Measurements from ENCODE around the gene NAV2. TPM values are rescaled to one million over a fixed set of nuclear protein-coding genes. Genes with fewer than 3 reads are reported as not detected.

Gene NAV2
- polyA plus RNA-seq, 2 donors = 4.3 to 9.7 TPM

GRCh38 chr11:19879307-19880087, 166.9 kb downstream of the NAV2 start:
- H3K4me1 ChIP-seq (ENCODE audit: control insufficient read depth in 2 of 2, insufficient read depth in 2 of 2, low read length in 1 of 2) = peaks cover 0 to 2% of the 10 kb centered on the region in 2 donors
- H3K27me3 ChIP-seq (ENCODE audit: control insufficient read depth in 1 of 2, insufficient read depth in 2 of 2, low read length in 2 of 2) = no peaks in the 10 kb centered on the region
- no peak overlapping the region for H3K4me3 ChIP-seq (ENCODE audit: low read depth in 1 of 2, low read length in 2 of 2)
- H3K9me3 ChIP-seq (ENCODE audit: control insufficient read depth in 2 of 2, insufficient read depth in 1 of 2, low read depth in 1 of 2, low read length in 1 of 2) = no peaks in the 10 kb centered on the region
- H3K36me3 ChIP-seq (ENCODE audit: control insufficient read depth in 2 of 2, insufficient read depth in 2 of 2, low read length in 1 of 2) = peaks cover 0 to 4% of the 10 kb centered on the region in 2 donors
- WGBS, 2 donors = 49 to 68% methylated on average over 16 of the region's 16 CpGs
- H3K27ac ChIP-seq (ENCODE audit: low read depth in 2 of 2, low read length in 1 of 2) = no peak overlapping the region

GRCh38 chr11:19880088-19880345, 167.4 kb downstream of the NAV2 start:
- Histone ChIP-seq H3K9me3 (ENCODE audit: control insufficient read depth in 2 of 2, insufficient read depth in 1 of 2, low read depth in 1 of 2, low read length in 1 of 2) (no peaks in the 10 kb centered on the region), H3K4me1 (ENCODE audit: control insufficient read depth in 2 of 2, insufficient read depth in 2 of 2, low read length in 1 of 2) (peaks cover 0 to 2% of the 10 kb centered on the region in 2 donors), H3K27ac (ENCODE audit: low read depth in 2 of 2, low read length in 1 of 2) (no peak overlapping the region), H3K4me3 (ENCODE audit: low read depth in 1 of 2, low read length in 2 of 2) (no peak overlapping the region), H3K36me3 (ENCODE audit: control insufficient read depth in 2 of 2, insufficient read depth in 2 of 2, low read length in 1 of 2) (peaks cover 0 to 4% of the 10 kb centered on the region in 2 donors), H3K27me3 (ENCODE audit: control insufficient read depth in 1 of 2, insufficient read depth in 2 of 2, low read length in 2 of 2) (no peaks in the 10 kb centered on the region)

- Histone ChIP-seq H3K36me3 (ENCODE audit: control insufficient read depth in 2 of 2, insufficient read depth in 2 of 2, low read length in 1 of 2) (peaks cover 0 to 4% of the 10 kb centered on the region in 2 donors), H3K4me1 (ENCODE audit: control insufficient read depth in 2 of 2, insufficient read depth in 2 of 2, low read length in 1 of 2) (peaks cover 0 to 2% of the 10 kb centered on the region in 2 donors)
These were observed 168.5 kb downstream of the NAV2 start for GRCh38 chr11:19881177-19881576.

GRCh38 chr11:19882356-19882755, 169.7 kb downstream of the NAV2 start:
- no peaks in the 10 kb centered on the region for H3K27me3 ChIP-seq (ENCODE audit: control insufficient read depth in 1 of 2, insufficient read depth in 2 of 2, low read length in 2 of 2)
- WGBS, 2 donors = 65 to 74% methylated on average over 3 of the region's 3 CpGs
- no peaks in the 10 kb centered on the region for H3K4me1 ChIP-seq (ENCODE audit: control insufficient read depth in 2 of 2, insufficient read depth in 2 of 2, low read length in 1 of 2)
- no peak overlapping the region for H3K4me3 ChIP-seq (ENCODE audit: low read depth in 1 of 2, low read length in 2 of 2)
- H3K9me3 ChIP-seq (ENCODE audit: control insufficient read depth in 2 of 2, insufficient read depth in 1 of 2, low read depth in 1 of 2, low read length in 1 of 2) = no peaks in the 10 kb centered on the region
- peaks cover 0 to 4% of the 10 kb centered on the region in 2 donors for H3K36me3 ChIP-seq (ENCODE audit: control insufficient read depth in 2 of 2, insufficient read depth in 2 of 2, low read length in 1 of 2)
- H3K27ac ChIP-seq (ENCODE audit: low read depth in 2 of 2, low read length in 1 of 2) = no peak overlapping the region

More at GRCh38 chr11:19881177-19881576, 168.5 kb downstream of the NAV2 start:
- Histone ChIP-seq H3K27ac (ENCODE audit: low read depth in 2 of 2, low read length in 1 of 2) (no peak overlapping the region), H3K27me3 (ENCODE audit: control insufficient read depth in 1 of 2, insufficient read depth in 2 of 2, low read length in 2 of 2) (no peaks in the 10 kb centered on the region), H3K4me3 (ENCODE audit: low read depth in 1 of 2, low read length in 2 of 2) (no peak overlapping the region), H3K9me3 (ENCODE audit: control insufficient read depth in 2 of 2, insufficient read depth in 1 of 2, low read depth in 1 of 2, low read length in 1 of 2) (no peaks in the 10 kb centered on the region)

DNA sequence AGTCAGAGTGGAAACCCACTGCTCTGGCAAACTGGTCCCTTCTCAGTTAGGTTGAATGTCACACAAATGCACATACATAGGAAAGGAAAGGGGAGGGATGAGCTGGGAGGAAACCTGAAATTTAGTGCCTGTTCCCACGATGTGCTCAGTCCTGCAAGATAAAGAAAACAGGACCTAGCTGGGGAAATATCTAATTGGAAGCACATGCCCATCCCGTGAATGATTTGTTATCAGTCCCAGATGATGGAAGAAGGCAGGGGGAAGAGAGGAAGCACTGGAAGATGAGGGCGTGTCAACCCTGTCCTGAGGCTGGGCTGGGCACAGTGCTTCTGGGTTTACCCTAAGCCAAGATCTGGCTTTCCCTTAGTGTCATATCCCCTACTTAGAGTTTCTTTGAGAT, 173.9 kb downstream of the NAV2 start:
- H3K4me3 ChIP-seq (ENCODE audit: low read depth in 1 of 2, low read length in 2 of 2) = no peak overlapping the region
- no peaks in the 10 kb centered on the region for H3K36me3 ChIP-seq (ENCODE audit: control insufficient read depth in 2 of 2, insufficient read depth in 2 of 2, low read length in 1 of 2)
- H3K27me3 ChIP-seq (ENCODE audit: control insufficient read depth in 1 of 2, insufficient read depth in 2 of 2, low read length in 2 of 2) = no peaks in the 10 kb centered on the region
- H3K9me3 ChIP-seq (ENCODE audit: control insufficient read depth in 2 of 2, insufficient read depth in 1 of 2, low read depth in 1 of 2, low read length in 1 of 2) = no peaks in the 10 kb centered on the region
- WGBS, 2 donors = 81 to 85% methylated on average over 3 of the region's 3 CpGs
- H3K27ac ChIP-seq (ENCODE audit: low read depth in 2 of 2, low read length in 1 of 2) = no peak overlapping the region
- H3K4me1 ChIP-seq (ENCODE audit: control insufficient read depth in 2 of 2, insufficient read depth in 2 of 2, low read length in 1 of 2) = no peaks in the 10 kb centered on the region

DNA sequence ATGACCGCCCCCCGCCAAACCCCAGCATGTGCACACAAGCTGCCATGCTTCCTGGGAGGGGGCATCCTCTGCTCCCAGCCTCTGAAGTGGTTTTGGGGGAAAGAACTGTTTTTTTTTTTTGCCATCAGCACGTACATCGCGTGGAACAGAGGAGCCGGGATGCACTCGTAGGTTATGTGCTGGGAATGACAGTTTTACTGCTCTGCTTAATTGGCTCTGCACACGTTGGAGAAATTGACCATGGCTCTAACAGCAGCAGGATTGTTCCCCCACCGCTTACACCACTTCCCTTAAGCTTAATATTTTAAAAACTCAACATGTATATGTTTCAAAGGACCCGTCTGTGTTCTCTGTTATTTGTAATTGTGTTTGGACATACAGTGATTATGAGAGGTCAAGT, 175.2 kb downstream of the NAV2 start:
- Histone ChIP-seq H3K4me3 (ENCODE audit: low read depth in 1 of 2, low read length in 2 of 2) (no peak overlapping the region), H3K27ac (ENCODE audit: low read depth in 2 of 2, low read length in 1 of 2) (no peak overlapping the region), H3K4me1 (ENCODE audit: control insufficient read depth in 2 of 2, insufficient read depth in 2 of 2, low read length in 1 of 2) (no peaks in the 10 kb centered on the region), H3K27me3 (ENCODE audit: control insufficient read depth in 1 of 2, insufficient read depth in 2 of 2, low read length in 2 of 2) (no peaks in the 10 kb centered on the region), H3K36me3 (ENCODE audit: control insufficient read depth in 2 of 2, insufficient read depth in 2 of 2, low read length in 1 of 2) (no peaks in the 10 kb centered on the region), H3K9me3 (ENCODE audit: control insufficient read depth in 2 of 2, insufficient read depth in 1 of 2, low read depth in 1 of 2, low read length in 1 of 2) (no peaks in the 10 kb centered on the region)
- WGBS, 2 donors = 90 to 92% methylated on average over 10 of the region's 10 CpGs

GRCh38 chr11:19889531-19889930, 176.9 kb downstream of the NAV2 start:
- 88% methylated on average over 5 of the region's 5 CpGs for WGBS, 2 donors
- H3K4me1 ChIP-seq (ENCODE audit: control insufficient read depth in 2 of 2, insufficient read depth in 2 of 2, low read length in 1 of 2) = no peaks in the 10 kb centered on the region
- H3K36me3 ChIP-seq (ENCODE audit: control insufficient read depth in 2 of 2, insufficient read depth in 2 of 2, low read length in 1 of 2) = peaks cover 0 to 4% of the 10 kb centered on the region in 2 donors
- no peaks in the 10 kb centered on the region for H3K9me3 ChIP-seq (ENCODE audit: control insufficient read depth in 2 of 2, insufficient read depth in 1 of 2, low read depth in 1 of 2, low read length in 1 of 2)
- H3K27me3 ChIP-seq (ENCODE audit: control insufficient read depth in 1 of 2, insufficient read depth in 2 of 2, low read length in 2 of 2) = no peaks in the 10 kb centered on the region
- H3K27ac ChIP-seq (ENCODE audit: low read depth in 2 of 2, low read length in 1 of 2) = no peak overlapping the region
- no peak overlapping the region for H3K4me3 ChIP-seq (ENCODE audit: low read depth in 1 of 2, low read length in 2 of 2)

DNA sequence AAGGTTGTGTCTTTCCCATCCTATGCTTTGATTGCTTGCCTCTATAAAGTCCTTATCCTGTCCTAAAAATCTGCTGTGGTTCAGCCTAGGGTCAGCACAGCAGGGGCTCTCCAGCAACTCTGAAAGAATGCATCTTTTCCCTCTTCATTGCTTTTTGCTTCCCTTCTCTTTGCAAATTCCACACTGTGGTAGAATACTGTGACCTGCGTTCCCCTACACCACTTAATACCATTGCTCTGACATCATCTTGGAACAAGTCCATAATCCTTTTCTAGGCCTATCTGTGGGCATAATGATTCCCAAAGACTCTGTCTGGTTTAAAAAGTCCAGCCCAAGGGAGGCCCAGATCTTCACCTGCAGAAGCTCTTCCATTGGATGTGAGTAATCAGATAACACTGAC, 177.7 kb downstream of the NAV2 start:
- H3K9me3 ChIP-seq (ENCODE audit: control insufficient read depth in 2 of 2, insufficient read depth in 1 of 2, low read depth in 1 of 2, low read length in 1 of 2) = no peaks in the 10 kb centered on the region
- H3K4me3 ChIP-seq (ENCODE audit: low read depth in 1 of 2, low read length in 2 of 2) = no peak overlapping the region
- no peaks in the 10 kb centered on the region for H3K27me3 ChIP-seq (ENCODE audit: control insufficient read depth in 1 of 2, insufficient read depth in 2 of 2, low read length in 2 of 2)
- H3K36me3 ChIP-seq (ENCODE audit: control insufficient read depth in 2 of 2, insufficient read depth in 2 of 2, low read length in 1 of 2) = peaks cover 0 to 4% of the 10 kb centered on the region in 2 donors
- no peak overlapping the region for H3K27ac ChIP-seq (ENCODE audit: low read depth in 2 of 2, low read length in 1 of 2)
- WGBS, 2 donors = 62 to 86% methylated on average over 1 of the region's 1 CpG
- H3K4me1 ChIP-seq (ENCODE audit: control insufficient read depth in 2 of 2, insufficient read depth in 2 of 2, low read length in 1 of 2) = no peaks in the 10 kb centered on the region

DNA sequence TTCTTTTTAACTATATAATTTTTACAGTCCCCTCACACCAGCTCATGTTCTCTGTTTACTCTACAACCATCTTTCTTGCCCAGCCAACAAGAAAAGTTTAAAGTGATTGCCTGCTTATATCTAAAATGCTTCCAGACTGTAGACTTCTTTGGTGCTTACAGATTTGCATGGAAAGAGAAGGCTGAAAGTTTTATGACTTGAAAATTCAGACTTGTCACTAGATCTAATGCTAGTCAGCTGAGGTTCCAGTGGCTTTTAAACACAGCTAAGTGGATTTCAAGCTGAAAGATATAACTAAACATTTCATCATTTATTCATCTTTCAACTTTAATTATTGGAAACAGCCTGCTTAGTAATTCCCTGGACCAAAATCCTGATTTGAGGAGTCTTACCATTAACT, 178.4 kb downstream of the NAV2 start:
- no peak overlapping the region for H3K4me3 ChIP-seq (ENCODE audit: low read depth in 1 of 2, low read length in 2 of 2)
- no peak overlapping the region for H3K27ac ChIP-seq (ENCODE audit: low read depth in 2 of 2, low read length in 1 of 2)
- peaks cover 2 to 4% of the 10 kb centered on the region in 2 donors for H3K36me3 ChIP-seq (ENCODE audit: control insufficient read depth in 2 of 2, insufficient read depth in 2 of 2, low read length in 1 of 2)
- no peaks in the 10 kb centered on the region for H3K9me3 ChIP-seq (ENCODE audit: control insufficient read depth in 2 of 2, insufficient read depth in 1 of 2, low read depth in 1 of 2, low read length in 1 of 2)
- no peaks in the 10 kb centered on the region for H3K27me3 ChIP-seq (ENCODE audit: control insufficient read depth in 1 of 2, insufficient read depth in 2 of 2, low read length in 2 of 2)
- no peaks in the 10 kb centered on the region for H3K4me1 ChIP-seq (ENCODE audit: control insufficient read depth in 2 of 2, insufficient read depth in 2 of 2, low read length in 1 of 2)

DNA sequence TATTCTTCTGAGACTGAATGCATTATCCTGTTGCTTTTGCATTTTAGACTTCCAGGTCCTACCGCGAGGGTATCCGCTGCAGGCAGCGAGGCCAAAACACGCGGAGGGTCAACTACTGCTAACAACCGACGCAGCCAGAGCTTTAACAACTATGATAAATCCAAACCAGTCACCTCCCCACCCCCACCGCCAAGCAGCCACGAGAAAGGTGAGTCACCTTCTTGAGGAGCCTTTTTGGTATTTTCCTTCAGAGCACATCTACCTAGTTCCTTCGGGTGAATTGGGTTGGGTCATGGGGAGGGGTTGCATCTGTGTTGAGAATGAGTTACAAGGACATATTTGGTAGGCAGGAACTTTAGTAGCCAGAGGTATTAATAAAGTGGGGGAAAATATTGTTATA, 179.8 kb downstream of the NAV2 start:
- Histone ChIP-seq H3K36me3 (ENCODE audit: control insufficient read depth in 2 of 2, insufficient read depth in 2 of 2, low read length in 1 of 2) (peaks cover 2 to 4% of the 10 kb centered on the region in 2 donors), H3K4me3 (ENCODE audit: low read depth in 1 of 2, low read length in 2 of 2) (no peak overlapping the region), H3K4me1 (ENCODE audit: control insufficient read depth in 2 of 2, insufficient read depth in 2 of 2, low read length in 1 of 2) (no peaks in the 10 kb centered on the region), H3K27ac (ENCODE audit: low read depth in 2 of 2, low read length in 1 of 2) (no peak overlapping the region), H3K27me3 (ENCODE audit: control insufficient read depth in 1 of 2, insufficient read depth in 2 of 2, low read length in 2 of 2) (no peaks in the 10 kb centered on the region), H3K9me3 (ENCODE audit: control insufficient read depth in 2 of 2, insufficient read depth in 1 of 2, low read depth in 1 of 2, low read length in 1 of 2) (no peaks in the 10 kb centered on the region)
- WGBS, 2 donors = 87 to 88% methylated on average over 11 of the region's 11 CpGs

Data from esophagus (tissue), 2 donors.